Liver (tissue), 9 donors: ENCODE measurements around the gene CRK. TPM values are rescaled to one million over a fixed set of nuclear protein-coding genes. Genes with fewer than 3 reads are reported as not detected.

ENCODE experiments used
- DNase-seq: peaks from one replicate; pipeline ENCODE4 v3.0.0-alpha.2; 2017; ENCODE audit warnings: low spot score
- H3K27ac ChIP-seq, 2 donors: one replicate each; pipeline ENCODE4 v1.7.0; 2013; ENCODE audit warnings: inconsistent platforms in 2 of 2, low read length in 2 of 2, control low read depth in 1 of 2, low read depth in 1 of 2, mild to moderate bottlenecking in 1 of 2
- H3K27me3 ChIP-seq, 4 donors: one replicate each; pipeline versions ENCODE4 v1.6.1 to v1.7.0; 2013; ENCODE audit warnings: low read length in 3 of 4, inconsistent platforms in 1 of 4, mild to moderate bottlenecking in 1 of 4, moderate library complexity in 1 of 4; ENCODE audit not compliant: control insufficient read depth in 4 of 4, insufficient read depth in 4 of 4
- H3K36me3 ChIP-seq, 4 donors: one replicate each; pipeline versions ENCODE4 v1.6.1 to v1.7.0; 2013; ENCODE audit warnings: low read length in 3 of 4, mild to moderate bottlenecking in 3 of 4, low read depth in 1 of 4, moderate library complexity in 1 of 4; ENCODE audit not compliant: control insufficient read depth in 4 of 4, insufficient read depth in 3 of 4
- H3K4me1 ChIP-seq, 4 donors: one replicate each; pipeline versions ENCODE4 v1.6.1 to v1.7.0; 2013; ENCODE audit warnings: low read length in 3 of 4, mild to moderate bottlenecking in 3 of 4, moderate library complexity in 1 of 4; ENCODE audit not compliant: control insufficient read depth in 4 of 4, insufficient read depth in 4 of 4
- H3K4me3 ChIP-seq, 3 donors: one replicate each; pipeline versions ENCODE4 v1.6.1 to v1.7.0; 2013; ENCODE audit warnings: low read length in 3 of 3, control low read depth in 1 of 3, low read depth in 1 of 3, mild to moderate bottlenecking in 1 of 3
- H3K9ac ChIP-seq, 2 donors: one replicate each; pipeline ENCODE4 v1.7.0; 2013; ENCODE audit warnings: low read length in 2 of 2, mild to moderate bottlenecking in 2 of 2, moderate library complexity in 2 of 2, control low read depth in 1 of 2, low read depth in 1 of 2
- H3K9me3 ChIP-seq, 4 donors: one replicate each; pipeline versions ENCODE4 v1.6.1 to v1.7.0; 2013; ENCODE audit warnings: low read length in 3 of 4; ENCODE audit not compliant: control insufficient read depth in 4 of 4
- EGR1 ChIP-seq, 2 donors: IDR thresholded peaks; 2 replicates each; pipeline ENCODE4 v1.6.1; 2016 to 2018; ENCODE audit warnings: antibody characterized with exemption in 2 of 2, low read depth in 2 of 2
- FOXA1 ChIP-seq: IDR thresholded peaks from 2 replicates; pipeline ENCODE4 v1.6.1; 2016; ENCODE audit warnings: antibody characterized with exemption
- FOXA2 ChIP-seq: IDR thresholded peaks from 2 replicates; pipeline ENCODE4 v1.6.1; 2016; ENCODE audit warnings: antibody characterized with exemption
- GABPA ChIP-seq, 2 donors: IDR thresholded peaks in 1 of 2; conservative IDR thresholded peaks in 1 of 2; 2 replicates each; pipeline ENCODE4 v1.6.1; 2016; ENCODE audit warnings: antibody characterized with exemption in 2 of 2, mild to moderate bottlenecking in 1 of 2, moderate library complexity in 1 of 2
- HNF4G ChIP-seq: IDR thresholded peaks from 2 replicates; pipeline ENCODE4 v1.6.1; 2016; ENCODE audit warnings: antibody characterized with exemption
- JUND ChIP-seq, 2 donors: IDR thresholded peaks; 2 replicates each; pipeline ENCODE4 v1.6.1; 2016; ENCODE audit warnings: antibody characterized with exemption in 2 of 2
- MAX ChIP-seq: IDR thresholded peaks from 2 replicates; pipeline ENCODE4 v1.6.1; 2016; ENCODE audit warnings: antibody characterized with exemption
- NR2F2 ChIP-seq: IDR thresholded peaks from 2 replicates; pipeline ENCODE4 v1.6.1; 2016; ENCODE audit warnings: antibody characterized with exemption
- RAD21 ChIP-seq, 2 donors: IDR thresholded peaks; 2 replicates each; pipeline ENCODE4 v1.6.1; 2016; ENCODE audit warnings: antibody characterized with exemption in 2 of 2, mild to moderate bottlenecking in 2 of 2
- RXRA ChIP-seq, 2 donors: IDR thresholded peaks; 2 replicates each; pipeline ENCODE4 v1.6.1; 2017 to 2018; ENCODE audit warnings: antibody characterized with exemption in 2 of 2, mild to moderate bottlenecking in 1 of 2
- SP1 ChIP-seq: IDR thresholded peaks from 2 replicates; pipeline ENCODE4 v1.6.1; 2018; ENCODE audit warnings: antibody characterized with exemption, mild to moderate bottlenecking
- YY1 ChIP-seq: IDR thresholded peaks from 2 replicates; pipeline ENCODE4 v1.6.1; 2016; ENCODE audit warnings: antibody characterized with exemption, mild to moderate bottlenecking
- ZBTB33 ChIP-seq: IDR thresholded peaks from 2 replicates; pipeline ENCODE4 v1.6.1; 2016; ENCODE audit warnings: antibody characterized with exemption
- WGBS: extraction: QIAGEN DNeasy Blood & Tissue Kit; methylation state at CpG from one replicate; pipeline ENCODE4 v1.1.7; 2013; 5-methylcytosine and 5-hydroxymethylcytosine counted together
- polyA plus RNA-seq, 2 donors: library from polyadenylated mRNA; stranded (reverse) in 1 of 2; unstranded in 1 of 2; fragments of 200-250 nt in 1 of 2; fragments of >200 nt in 1 of 2; fragmentation: Nextera tagmentation in 1 of 2; extraction: Ambion mirVana in 1 of 2; gene quantifications; one replicate each; pipeline versions ENCODE4 v1.2.1 to v1.2.3, GENCODE V29; 2013 to 2015
- total RNA-seq, 2 donors: library from RNA; depleted of rRNA; stranded (reverse); fragments of >200 nt; gene quantifications; one replicate each; pipeline ENCODE4 v1.2.3, GENCODE V29; 2014
- TF ChIP-seq, protein P1 (sequence below): IDR thresholded peaks from 2 replicates; pipeline ENCODE4 v1.6.1; 2016; ENCODE audit warnings: antibody characterized with exemption
- TF ChIP-seq, protein P2 (sequence below): IDR thresholded peaks from 2 replicates; pipeline ENCODE4 v1.6.1; 2016; ENCODE audit warnings: antibody characterized with exemption, mild to moderate bottlenecking
- donor health status: healthy.
- donor health status: healthy.
- donor health status: healthy.
- donor health status: healthy.
- donor health status: healthy.

CRK gene
- total and polyA plus RNA-seq, 4 donors: 29.5 to 69.9 (median 34.8) TPM

DNA sequence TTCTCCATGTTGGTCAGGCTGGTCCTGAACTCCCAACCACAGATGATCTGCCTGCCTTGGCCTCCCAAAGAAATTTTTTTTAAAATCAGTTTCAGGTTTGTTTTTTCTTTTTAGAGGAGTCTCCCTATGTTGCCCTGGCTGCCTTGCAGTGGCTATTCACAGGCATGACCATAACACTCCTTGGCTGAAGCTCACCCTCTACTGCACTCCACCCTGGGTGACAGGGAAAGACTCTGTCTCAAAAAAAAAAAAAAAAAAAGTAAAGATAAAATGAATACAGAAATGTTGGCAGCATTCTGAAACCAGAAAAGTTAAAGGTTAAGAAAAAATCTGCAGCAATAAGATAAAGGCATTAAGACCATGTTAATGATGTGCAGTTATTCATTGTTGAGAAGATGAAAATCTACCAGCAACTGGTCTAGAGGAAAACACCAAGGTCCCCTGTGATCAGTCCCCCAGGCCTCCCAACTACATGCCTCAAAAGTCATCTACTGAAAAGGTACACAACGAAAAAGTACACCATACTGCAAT, 71.1 kb downstream of the CRK start (continued):
- TF ChIP-seq GABPA (IDR thresholded peaks at IDR 0.05 in 1 of 2, conservative IDR thresholded peaks at IDR 0.05 in 1 of 2): no peak
- TF ChIP-seq YY1: no peak
- TF ChIP-seq, protein P1, sequence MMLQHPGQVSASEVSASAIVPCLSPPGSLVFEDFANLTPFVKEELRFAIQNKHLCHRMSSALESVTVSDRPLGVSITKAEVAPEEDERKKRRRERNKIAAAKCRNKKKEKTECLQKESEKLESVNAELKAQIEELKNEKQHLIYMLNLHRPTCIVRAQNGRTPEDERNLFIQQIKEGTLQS: no peak
- no peak for TF ChIP-seq NR2F2
- TF ChIP-seq RXRA (IDR thresholded peaks at IDR 0.05): no peak
- TF ChIP-seq HNF4G: no peak
- TF ChIP-seq ZBTB33: no peak

DNA sequence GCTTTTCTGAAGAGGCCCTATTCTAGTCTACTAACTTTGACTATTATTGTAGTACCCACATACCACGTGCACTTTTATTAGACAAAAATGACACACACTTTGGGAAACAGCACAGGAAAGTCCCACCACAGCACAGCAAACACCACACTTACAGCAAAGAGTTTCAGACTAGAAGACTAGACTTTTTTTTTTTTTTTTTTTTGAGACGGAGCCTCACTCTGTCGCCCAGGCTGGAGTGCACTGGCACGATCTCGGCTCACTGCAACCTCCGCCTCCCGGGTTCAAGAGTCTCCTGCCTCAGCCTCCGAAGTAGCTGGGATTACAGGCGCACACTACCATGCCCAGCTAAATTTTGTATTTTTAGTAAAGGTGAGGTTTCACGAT, 76.1 kb downstream of the CRK start:
- no peaks in the 10 kb centered on the region for H3K9me3 ChIP-seq
- H3K4me3 ChIP-seq: no peak overlapping the region
- no peak overlapping the region for H3K27ac ChIP-seq
- TF ChIP-seq EGR1 (IDR thresholded peaks at IDR 0.05; ENCODE audit: low read depth in 2 of 2) (no peak), FOXA1 (no peak), HNF4G (no peak), FOXA2 (no peak), GABPA (IDR thresholded peaks at IDR 0.05 in 1 of 2, conservative IDR thresholded peaks at IDR 0.05 in 1 of 2) (no peak), JUND (IDR thresholded peaks at IDR 0.05) (no peak), RXRA (IDR thresholded peaks at IDR 0.05) (no peak)
- TF ChIP-seq, protein P2, sequence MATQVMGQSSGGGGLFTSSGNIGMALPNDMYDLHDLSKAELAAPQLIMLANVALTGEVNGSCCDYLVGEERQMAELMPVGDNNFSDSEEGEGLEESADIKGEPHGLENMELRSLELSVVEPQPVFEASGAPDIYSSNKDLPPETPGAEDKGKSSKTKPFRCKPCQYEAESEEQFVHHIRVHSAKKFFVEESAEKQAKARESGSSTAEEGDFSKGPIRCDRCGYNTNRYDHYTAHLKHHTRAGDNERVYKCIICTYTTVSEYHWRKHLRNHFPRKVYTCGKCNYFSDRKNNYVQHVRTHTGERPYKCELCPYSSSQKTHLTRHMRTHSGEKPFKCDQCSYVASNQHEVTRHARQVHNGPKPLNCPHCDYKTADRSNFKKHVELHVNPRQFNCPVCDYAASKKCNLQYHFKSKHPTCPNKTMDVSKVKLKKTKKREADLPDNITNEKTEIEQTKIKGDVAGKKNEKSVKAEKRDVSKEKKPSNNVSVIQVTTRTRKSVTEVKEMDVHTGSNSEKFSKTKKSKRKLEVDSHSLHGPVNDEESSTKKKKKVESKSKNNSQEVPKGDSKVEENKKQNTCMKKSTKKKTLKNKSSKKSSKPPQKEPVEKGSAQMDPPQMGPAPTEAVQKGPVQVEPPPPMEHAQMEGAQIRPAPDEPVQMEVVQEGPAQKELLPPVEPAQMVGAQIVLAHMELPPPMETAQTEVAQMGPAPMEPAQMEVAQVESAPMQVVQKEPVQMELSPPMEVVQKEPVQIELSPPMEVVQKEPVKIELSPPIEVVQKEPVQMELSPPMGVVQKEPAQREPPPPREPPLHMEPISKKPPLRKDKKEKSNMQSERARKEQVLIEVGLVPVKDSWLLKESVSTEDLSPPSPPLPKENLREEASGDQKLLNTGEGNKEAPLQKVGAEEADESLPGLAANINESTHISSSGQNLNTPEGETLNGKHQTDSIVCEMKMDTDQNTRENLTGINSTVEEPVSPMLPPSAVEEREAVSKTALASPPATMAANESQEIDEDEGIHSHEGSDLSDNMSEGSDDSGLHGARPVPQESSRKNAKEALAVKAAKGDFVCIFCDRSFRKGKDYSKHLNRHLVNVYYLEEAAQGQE: no peak
- no peak for DNase-seq
- H3K27me3 ChIP-seq: no peaks in the 10 kb centered on the region
- WGBS: 82% methylated on average over 10 of the region's 10 CpGs
- H3K9ac ChIP-seq: no peak overlapping the region
- H3K4me1 ChIP-seq: peaks cover 12 to 55% (median 50%) of the 10 kb centered on the region in 4 donors
- no peaks in the 10 kb centered on the region for H3K36me3 ChIP-seq

- H3K36me3 ChIP-seq: no peaks in the 10 kb centered on the region
- peaks cover 11 to 61% (median 55%) of the 10 kb centered on the region in 4 donors for H3K4me1 ChIP-seq
- H3K27ac ChIP-seq: no peak overlapping the region
- no peak overlapping the region for H3K9ac ChIP-seq
- no peaks in the 10 kb centered on the region for H3K27me3 ChIP-seq
- no peak overlapping the region for H3K4me3 ChIP-seq
- WGBS: 89% methylated on average over 11 of the region's 11 CpGs
- no peak for DNase-seq
- no peaks in the 10 kb centered on the region for H3K9me3 ChIP-seq
- TF ChIP-seq SP1 (no peak), HNF4G (no peak), RAD21 (IDR thresholded peaks at IDR 0.05) (no peak), NR2F2 (no peak), MAX (no peak), FOXA1 (no peak), EGR1 (IDR thresholded peaks at IDR 0.05; ENCODE audit: low read depth in 2 of 2) (no peak), ZBTB33 (no peak), GABPA (IDR thresholded peaks at IDR 0.05 in 1 of 2, conservative IDR thresholded peaks at IDR 0.05 in 1 of 2) (no peak), YY1 (no peak)
- TF ChIP-seq, protein P2: no peak
- TF ChIP-seq, protein P1: no peak
Observed at GRCh38 chr17:1379208-1379929, 76.7 kb downstream of the CRK start.
